NCI-H2171 (cell line): ENCODE measurements around the gene SOX11.
A peak's percentile ranks its signal among the peaks of the same experiment; 100 is the strongest.

ENCODE experiments used
- DNase-seq: peaks from one replicate; lab custom pipeline; 2025; lab: John Stamatoyannopoulos, UW

Gene SOX11

GRCh38 chr2:5692561-5693286, 540 bp downstream of the SOX11 start:
- peak; percentile 35 for DNase-seq

GRCh38 chr2:5693287-5694201, 1.4 kb downstream of the SOX11 start:
- peak; percentile 48 for DNase-seq

GRCh38 chr2:5694306-5694705, 2.1 kb downstream of the SOX11 start:
- DNase-seq = peak; percentile 72

GRCh38 chr2:5695654-5696403, 3.6 kb downstream of the SOX11 start:
- peak; percentile 87 for DNase-seq

GRCh38 chr2:5696404-5696944, 4.3 kb downstream of the SOX11 start:
- peak; percentile 75 for DNase-seq

- DNase-seq = peak; percentile 56
Measured at GRCh38 chr2:5696945-5697521, 4.8 kb downstream of the SOX11 start.

GRCh38 chr2:5697562-5697961, 5.4 kb downstream of the SOX11 start:
- DNase-seq = no peak

GRCh38 chr2:5698134-5698533, 6.0 kb downstream of the SOX11 start:
- DNase-seq = no peak

GRCh38 chr2:5699963-5700362, 7.8 kb downstream of the SOX11 start:
- DNase-seq = no peak

- DNase-seq = no peak
Measured at GRCh38 chr2:5700551-5700950, 8.4 kb downstream of the SOX11 start.

GRCh38 chr2:5701266-5701665, 9.1 kb downstream of the SOX11 start:
- no peak for DNase-seq

- DNase-seq = no peak
Measured at GRCh38 chr2:5703166-5703565, 11.0 kb downstream of the SOX11 start.

GRCh38 chr2:5705490-5705889, 13.3 kb downstream of the SOX11 start:
- DNase-seq = no peak

GRCh38 chr2:5706717-5707455, 14.7 kb downstream of the SOX11 start:
- no peak for DNase-seq

- no peak for DNase-seq
Measured at GRCh38 chr2:5710615-5711014, 18.4 kb downstream of the SOX11 start.

- no peak for DNase-seq
Measured at GRCh38 chr2:5713101-5713500, 20.9 kb downstream of the SOX11 start.

GRCh38 chr2:5719629-5720334, 27.6 kb downstream of the SOX11 start:
- no peak for DNase-seq

GRCh38 chr2:5720426-5720825, 28.2 kb downstream of the SOX11 start:
- DNase-seq = no peak

GRCh38 chr2:5722236-5722635, 30.1 kb downstream of the SOX11 start:
- no peak for DNase-seq
